ENCODE data around the gene TPO.

DNA sequence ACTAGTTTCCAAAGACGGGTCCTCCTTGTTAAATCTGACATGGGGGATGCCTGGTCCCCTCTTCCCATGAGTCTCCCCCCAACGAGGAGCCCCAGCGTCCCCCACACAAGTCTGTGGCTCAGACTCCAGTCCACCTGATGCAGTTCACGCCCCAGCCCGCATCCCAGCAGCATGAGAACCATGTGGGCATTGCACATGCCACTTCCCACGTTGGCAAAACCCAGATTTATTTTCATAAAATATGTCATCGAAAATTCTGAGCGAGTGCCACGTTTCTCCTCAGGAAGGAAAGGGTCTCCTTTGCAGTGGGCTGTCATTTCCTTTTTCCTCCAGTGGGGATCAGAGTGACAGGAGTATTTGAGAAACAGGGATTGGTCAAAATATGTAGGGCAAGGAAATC, 45.7 kb upstream of the TPO start:
- TF ChIP-seq EZH2 (IDR thresholded peaks at IDR 0.05; ENCODE audit: borderline replicate concordance, insufficient read depth, low read length, poor library complexity, severe bottlenecking) (no peak), EP300 (conservative IDR thresholded peaks at IDR 0.05; ENCODE audit: poor library complexity, severe bottlenecking) (no peak), RAD21 (conservative IDR thresholded peaks at IDR 0.05) (no peak), POLR2AphosphoS5 (IDR thresholded peaks at IDR 0.05) (no peak), TAF1 (IDR thresholded peaks at IDR 0.05; ENCODE audit: low read depth) (no peak), MXI1 (conservative IDR thresholded peaks at IDR 0.05; ENCODE audit: poor library complexity, severe bottlenecking) (no peak), SMC3 (conservative IDR thresholded peaks at IDR 0.05; ENCODE audit: poor library complexity) (no peak)
- TF ChIP-seq, protein P1, sequence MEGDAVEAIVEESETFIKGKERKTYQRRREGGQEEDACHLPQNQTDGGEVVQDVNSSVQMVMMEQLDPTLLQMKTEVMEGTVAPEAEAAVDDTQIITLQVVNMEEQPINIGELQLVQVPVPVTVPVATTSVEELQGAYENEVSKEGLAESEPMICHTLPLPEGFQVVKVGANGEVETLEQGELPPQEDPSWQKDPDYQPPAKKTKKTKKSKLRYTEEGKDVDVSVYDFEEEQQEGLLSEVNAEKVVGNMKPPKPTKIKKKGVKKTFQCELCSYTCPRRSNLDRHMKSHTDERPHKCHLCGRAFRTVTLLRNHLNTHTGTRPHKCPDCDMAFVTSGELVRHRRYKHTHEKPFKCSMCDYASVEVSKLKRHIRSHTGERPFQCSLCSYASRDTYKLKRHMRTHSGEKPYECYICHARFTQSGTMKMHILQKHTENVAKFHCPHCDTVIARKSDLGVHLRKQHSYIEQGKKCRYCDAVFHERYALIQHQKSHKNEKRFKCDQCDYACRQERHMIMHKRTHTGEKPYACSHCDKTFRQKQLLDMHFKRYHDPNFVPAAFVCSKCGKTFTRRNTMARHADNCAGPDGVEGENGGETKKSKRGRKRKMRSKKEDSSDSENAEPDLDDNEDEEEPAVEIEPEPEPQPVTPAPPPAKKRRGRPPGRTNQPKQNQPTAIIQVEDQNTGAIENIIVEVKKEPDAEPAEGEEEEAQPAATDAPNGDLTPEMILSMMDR (IDR thresholded peaks at IDR 0.05; ENCODE audit: poor library complexity, severe bottlenecking): no peak
- TF ChIP-seq, protein P2, sequence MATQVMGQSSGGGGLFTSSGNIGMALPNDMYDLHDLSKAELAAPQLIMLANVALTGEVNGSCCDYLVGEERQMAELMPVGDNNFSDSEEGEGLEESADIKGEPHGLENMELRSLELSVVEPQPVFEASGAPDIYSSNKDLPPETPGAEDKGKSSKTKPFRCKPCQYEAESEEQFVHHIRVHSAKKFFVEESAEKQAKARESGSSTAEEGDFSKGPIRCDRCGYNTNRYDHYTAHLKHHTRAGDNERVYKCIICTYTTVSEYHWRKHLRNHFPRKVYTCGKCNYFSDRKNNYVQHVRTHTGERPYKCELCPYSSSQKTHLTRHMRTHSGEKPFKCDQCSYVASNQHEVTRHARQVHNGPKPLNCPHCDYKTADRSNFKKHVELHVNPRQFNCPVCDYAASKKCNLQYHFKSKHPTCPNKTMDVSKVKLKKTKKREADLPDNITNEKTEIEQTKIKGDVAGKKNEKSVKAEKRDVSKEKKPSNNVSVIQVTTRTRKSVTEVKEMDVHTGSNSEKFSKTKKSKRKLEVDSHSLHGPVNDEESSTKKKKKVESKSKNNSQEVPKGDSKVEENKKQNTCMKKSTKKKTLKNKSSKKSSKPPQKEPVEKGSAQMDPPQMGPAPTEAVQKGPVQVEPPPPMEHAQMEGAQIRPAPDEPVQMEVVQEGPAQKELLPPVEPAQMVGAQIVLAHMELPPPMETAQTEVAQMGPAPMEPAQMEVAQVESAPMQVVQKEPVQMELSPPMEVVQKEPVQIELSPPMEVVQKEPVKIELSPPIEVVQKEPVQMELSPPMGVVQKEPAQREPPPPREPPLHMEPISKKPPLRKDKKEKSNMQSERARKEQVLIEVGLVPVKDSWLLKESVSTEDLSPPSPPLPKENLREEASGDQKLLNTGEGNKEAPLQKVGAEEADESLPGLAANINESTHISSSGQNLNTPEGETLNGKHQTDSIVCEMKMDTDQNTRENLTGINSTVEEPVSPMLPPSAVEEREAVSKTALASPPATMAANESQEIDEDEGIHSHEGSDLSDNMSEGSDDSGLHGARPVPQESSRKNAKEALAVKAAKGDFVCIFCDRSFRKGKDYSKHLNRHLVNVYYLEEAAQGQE (IDR thresholded peaks at IDR 0.05; ENCODE audit: borderline replicate concordance): no peak
